ENCODE results near the gene TSSK2.

The TSSK2 gene

DNA sequence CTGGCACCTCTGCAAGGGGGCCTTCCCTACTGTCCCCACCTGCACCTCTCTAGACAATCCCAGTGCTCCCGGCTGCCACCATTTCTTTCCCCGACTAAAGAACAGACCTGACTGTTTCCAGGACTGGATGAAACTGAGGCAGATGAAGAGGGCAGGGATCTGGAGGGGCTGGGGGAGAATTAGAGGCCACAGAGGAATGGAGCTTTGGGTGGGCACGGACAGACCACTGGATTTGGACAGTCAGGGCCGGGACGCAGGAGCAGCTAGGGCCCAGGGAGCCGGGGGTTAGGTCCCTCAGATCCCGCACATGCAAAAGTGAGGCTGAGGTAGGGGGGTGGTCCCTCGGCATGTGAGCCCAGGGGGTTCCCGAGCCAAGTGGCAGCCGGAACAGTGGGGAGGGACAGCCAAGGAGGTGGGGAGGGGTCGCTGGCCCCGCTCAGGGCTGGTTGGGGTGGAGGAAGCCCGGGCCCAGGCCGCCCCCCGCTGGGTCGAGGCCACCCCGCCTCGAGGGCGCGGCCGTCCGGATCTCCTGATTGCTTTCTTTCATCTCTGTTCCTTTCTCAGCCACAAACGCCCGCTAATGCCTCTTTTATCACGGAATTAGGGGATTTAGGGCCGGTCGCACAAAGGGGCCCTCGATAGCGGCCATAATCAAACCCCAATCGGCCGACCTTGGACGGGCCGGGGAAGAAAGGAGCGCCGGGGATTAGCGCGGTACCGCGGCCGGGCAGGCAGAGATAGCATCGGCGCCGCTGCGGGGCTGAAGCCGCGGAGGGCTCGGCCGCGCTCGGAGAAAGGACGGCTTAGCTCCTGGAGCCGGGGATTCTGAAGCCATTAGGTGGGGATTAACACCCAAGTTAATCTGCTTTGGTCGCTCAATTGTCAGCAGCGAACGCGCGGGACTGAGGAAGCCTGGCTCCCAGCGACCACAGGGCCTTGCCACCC is 38.2 kb downstream of the TSSK2 start:
- no peak for DNase-seq (ENCODE audit: low read depth)

DNA sequence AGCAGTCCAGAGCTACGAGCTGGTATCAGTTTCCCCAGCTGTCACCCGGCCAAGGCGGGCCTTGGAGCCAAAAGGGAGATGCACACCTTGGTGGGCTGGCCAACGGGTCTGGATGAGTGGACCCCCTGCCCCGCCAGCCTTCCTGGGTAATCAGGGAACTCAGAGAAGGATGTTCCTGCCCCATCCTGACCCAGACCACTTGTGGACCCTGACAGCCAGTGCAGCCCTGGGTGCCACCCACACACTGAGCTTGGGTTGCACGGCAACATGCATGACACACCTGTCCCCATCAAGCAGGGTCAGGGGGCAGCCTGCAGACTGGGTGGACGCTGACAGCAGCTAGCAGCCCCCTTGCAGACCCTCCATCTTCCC is 38.8 kb downstream of the TSSK2 start:
- no peak for DNase-seq (ENCODE audit: low read depth)

DNA sequence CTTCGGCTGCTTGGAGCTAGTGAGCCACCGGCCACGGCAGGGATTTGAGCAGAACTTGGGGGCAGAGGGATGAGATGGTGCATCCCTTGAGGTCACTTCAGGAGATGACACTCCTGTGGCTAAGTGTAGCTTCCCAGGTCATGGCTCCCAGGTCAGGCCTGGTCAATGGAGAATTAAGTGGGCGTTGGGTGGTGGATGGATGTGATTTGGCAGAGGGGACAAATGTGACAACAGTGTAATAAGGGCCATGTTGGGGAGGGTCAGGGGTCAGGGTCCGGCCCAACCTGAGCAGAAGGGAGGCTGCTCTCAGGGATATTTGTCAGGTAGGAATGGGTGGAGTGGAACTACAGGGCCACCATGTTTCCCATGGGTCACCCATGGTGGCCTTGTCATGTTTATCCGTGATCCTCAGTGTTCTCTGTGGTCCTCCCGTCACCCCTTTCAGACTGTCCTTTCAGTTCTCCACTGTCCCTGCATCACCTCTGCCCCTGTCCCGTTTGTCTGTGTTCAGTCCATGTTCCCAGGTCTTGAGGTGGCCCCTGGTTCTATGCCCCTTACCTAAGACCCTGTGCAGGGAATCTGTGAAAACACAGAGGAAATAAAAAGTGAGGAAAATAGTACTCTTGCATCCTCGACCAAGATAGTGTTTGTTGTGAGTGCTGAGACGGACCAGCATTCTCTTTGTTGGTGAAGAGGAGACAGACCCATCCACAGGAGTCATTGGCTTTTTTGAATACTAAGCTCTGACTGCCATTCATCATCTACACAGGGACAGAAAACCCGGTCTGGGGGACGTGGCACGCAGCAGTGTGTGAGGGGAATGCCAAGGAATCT is 41.3 kb downstream of the TSSK2 start:
- DNase-seq (ENCODE audit: low read depth): no peak

DNA sequence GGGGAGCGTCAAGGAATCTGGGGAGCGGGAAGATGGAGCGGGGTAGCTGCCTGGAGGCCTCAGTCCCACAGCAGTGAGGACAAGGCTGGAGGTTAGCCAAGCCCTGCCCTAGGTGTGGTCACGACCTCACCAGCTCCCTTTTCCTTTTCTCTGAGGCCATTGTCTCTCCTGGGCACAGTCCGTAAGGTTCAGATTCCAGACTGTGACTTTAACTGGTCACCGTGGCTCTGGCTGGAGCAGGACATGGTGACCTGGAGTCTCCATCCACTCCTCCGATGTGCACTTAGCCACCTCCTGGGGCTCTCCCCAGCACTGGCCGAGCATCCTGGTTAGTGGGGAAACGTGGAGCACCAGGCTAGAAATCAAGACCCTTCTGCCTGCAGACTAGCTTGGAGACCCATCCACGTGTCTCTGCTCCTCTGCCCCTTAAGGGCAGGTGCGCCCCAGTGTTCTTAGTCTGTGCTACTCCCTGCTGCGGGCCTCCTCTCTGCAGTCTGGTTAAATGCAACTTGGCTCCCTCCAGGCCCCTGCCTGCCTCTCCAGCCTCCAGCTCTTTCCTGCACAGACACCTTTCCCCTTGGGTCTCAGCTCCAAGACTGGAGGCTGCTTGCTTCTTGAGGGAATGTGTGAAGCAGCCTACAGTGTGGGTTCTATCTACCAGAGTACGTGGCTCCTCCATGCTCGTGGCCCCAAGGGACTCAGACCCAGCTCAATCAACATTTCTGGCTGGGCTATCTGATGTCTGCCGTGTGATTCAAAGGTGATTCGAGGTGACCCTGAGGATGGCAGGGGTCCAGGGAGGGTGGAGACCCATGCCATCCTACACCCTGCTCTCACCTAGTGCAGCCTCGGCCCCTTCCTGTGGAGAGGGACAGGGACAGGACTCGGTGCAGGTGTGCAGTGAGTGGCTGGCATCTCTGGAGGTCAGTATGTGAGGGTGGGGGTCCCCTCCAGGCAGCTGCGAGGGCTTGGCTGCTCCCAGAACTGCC is 42.2 kb downstream of the TSSK2 start:
- no peak for DNase-seq (ENCODE audit: low read depth)

DNA sequence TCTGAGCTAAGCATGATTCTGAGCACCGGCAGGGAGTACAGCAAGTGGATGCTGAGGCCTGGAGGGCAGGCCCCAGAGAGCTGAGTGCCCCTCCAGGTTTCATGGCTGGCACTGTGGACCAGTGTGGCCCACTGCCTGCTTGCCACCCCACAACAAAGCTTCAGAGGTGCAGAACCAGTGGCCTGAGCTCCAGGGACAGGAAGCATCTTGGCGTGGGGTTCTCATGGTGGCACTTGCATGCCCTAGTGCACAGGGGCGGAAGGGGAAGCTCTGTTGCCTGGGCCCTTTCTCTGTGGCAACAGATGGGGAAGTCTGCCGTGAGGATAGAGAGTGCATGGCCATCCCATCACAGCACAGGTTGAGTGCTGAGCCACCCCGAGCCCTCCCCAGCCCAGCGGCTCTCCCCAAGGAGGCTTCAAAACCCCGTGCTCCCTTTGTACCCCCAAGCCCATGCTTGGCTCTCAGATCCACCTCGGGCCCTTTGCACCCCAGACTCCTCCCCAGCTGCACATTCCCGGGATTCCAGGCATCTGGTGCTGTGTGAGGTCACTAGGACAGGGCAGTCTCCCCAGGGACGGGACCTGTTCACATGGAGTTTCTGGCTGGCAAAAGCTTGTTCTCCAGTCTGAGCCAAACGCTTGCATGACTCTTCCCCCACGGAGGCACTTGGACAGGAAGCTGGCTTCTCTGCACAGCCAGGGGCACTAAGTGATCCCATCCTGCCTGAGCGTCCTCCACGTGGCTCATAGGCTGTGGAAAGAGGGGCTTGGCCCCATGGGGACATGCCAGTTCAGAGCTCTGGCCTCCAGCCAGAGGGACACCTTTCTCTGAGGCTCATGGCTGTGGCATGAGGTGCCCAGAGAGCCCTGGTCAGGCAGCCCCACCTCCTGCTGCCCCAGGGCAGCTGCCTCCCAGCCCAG is 43.3 kb downstream of the TSSK2 start:
- DNase-seq (ENCODE audit: low read depth): no peak

DNA sequence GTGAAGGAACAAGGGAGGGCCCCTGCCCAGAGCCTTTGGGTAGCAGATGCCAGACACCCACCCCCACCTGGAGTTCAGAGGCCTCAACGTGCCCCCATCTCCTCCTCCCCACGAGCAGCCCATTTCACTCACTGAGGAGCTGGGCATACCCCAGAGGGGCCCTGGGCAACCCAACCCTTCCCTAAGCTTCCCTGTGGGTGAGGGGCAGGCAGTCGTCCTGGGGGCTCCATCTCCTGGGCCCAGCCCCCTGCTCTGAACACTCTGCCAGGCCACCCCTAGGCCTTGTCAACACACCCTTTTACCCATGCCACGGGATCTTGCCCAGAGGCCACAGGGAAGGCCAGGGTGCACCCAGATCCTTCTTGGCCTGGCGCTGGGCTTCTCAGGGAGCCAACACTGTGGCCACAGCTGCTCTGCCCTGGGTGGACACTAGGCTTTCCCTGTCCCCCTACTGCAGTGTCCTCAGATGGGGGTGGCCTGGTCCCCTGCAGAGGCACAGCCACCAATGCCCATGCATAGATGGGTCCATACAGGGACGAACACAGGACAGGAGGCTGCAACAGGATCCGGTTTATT is 44.0 kb downstream of the TSSK2 start:
- DNase-seq (ENCODE audit: low read depth): no peak

DNA sequence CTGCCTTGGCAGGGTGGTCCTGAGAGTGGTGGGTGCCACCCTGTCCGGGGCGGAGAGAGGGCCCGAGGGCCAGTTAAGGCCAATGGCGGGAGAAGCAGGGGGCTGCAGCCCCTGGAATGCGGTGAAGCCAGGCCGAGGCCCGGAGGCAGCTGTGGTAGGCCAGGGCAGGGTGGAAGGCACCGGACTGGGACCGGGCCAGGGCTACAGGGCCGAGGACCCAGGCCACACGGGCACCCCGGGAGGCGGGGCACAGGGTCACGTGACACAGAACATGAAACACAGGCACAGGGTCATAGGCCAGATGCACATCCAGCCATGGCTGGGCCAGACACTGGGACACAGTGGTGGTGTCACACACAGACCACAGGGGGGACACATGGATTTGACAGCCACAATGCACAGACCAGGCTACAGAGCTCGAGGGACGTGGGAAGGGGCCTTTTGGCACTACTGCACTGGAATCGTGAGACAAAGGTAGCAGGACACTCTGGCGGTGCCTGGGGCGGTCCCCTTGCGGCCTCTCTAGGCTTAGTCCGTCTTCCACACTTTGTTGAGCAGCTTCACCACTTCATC is 44.6 kb downstream of the TSSK2 start:
- no peak for DNase-seq (ENCODE audit: low read depth)

DNA sequence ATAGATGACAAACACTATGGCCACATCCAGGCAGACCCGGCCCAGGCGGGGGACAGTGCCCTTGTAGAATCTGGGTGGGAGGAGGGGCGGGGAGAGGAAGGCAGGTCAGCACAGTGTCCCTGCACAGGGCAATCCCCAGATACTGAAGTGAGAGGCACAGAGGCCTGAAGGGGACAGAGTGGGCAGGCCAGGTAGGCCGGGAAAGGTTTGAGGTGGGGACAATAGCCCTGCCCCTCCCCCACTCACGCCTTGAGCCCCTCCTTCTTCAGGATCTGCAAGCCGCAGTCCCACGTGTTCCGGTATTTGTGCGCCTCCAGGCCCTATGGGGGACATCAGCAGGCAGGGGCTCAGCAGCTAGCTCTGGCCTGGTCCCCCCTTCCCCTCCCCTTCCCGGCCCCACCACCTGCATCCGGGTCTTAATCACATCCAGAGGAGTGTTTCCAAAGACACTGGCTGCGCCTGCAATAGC is 45.1 kb downstream of the TSSK2 start:
- no peak for DNase-seq (ENCODE audit: low read depth)

DNA sequence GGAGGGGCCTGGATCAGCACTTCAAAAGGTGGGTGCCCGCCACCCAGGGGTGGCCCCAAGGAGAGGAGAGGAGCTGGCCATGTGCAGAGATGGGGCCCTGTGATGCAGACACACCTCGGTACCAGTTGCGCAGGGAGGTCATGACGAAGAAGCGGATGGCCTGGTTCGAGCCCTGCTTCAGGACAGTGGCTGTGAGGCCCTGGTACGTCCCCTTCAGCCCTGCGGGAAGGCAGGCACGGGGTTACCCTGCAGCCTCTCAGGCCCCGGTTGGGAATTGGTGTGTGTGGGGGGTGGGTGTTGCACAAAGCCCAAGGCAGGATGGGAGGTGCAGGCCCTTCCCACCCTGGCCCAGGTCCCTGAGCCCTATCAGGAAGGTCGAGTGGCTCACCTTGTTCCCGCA is 45.6 kb downstream of the TSSK2 start:
- no peak for DNase-seq (ENCODE audit: low read depth)

DNA sequence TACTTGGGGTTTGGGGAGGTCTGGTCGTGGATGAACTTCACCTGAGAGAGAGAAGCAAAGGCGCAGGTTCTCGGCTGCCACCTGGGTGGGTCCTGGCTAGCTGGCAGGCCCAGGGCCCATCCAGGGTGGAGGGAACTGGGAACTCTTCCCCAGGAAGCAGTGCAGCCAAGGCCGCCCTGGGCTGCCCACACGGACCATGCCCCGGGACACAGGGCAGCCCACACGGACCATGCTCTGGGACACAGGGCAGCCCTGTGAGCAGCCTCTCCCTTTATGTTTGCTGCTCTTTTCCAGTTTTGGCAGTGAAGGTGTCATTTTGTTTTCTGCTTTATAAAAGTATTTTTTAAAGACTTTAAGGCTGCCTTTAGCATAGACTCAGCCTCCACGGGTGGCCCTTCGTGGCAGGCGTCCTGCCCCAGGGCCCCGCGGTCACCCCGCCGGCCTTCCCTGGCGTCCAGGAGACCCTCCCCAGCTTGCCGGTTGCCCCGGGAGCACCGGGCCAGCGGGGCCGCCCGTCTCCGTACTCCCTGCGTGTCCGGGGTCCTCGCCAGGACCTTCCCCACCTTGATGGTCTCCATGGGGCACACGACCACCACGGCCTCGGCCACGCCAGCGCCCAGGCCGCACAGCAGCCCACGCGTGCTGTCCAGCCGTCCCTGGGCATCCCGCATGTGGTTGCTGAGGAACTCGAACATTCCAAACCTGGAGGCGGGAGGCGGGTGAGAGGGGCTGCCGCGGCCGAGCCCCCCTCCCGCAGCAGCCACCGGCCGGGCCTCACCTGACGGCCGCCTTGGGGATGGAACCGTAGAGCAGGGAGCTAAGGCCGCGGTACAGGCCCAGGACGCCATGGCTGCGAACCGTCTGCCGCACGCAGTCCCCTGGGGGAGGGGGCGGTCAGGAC is 46.3 kb downstream of the TSSK2 start:
- DNase-seq (ENCODE audit: low read depth): no peak

DNA sequence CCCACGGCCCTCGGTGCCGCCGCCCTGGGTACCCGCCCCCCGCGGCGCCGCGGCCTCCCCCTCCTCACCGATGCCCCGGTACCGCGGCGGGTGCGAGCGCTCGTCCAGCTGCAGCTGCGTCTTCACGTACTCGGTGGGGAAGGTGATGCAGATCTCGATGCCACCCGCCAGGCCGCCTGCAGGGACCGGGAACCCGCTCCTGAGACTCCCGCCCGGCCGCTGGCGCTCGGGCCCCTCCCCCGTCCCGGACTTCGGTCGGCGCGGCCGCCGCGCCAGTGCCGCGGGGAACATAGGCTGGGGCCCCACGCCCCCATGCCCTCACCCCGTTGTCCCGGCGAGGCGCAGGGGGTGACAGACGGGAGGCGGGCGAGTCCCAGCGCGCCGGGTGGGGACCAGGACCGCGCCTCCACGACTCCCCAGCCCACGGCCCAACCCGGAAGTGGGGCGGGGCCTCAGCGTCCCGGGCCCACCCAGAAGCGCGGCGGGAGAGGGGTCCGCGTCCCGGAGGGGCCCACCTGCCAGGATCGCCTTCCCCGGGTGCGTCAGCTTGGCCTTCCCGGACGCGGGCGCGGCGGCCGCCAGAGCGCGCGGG is 47.1 kb downstream of the TSSK2 start:
- no peak for DNase-seq (ENCODE audit: low read depth)

DNA sequence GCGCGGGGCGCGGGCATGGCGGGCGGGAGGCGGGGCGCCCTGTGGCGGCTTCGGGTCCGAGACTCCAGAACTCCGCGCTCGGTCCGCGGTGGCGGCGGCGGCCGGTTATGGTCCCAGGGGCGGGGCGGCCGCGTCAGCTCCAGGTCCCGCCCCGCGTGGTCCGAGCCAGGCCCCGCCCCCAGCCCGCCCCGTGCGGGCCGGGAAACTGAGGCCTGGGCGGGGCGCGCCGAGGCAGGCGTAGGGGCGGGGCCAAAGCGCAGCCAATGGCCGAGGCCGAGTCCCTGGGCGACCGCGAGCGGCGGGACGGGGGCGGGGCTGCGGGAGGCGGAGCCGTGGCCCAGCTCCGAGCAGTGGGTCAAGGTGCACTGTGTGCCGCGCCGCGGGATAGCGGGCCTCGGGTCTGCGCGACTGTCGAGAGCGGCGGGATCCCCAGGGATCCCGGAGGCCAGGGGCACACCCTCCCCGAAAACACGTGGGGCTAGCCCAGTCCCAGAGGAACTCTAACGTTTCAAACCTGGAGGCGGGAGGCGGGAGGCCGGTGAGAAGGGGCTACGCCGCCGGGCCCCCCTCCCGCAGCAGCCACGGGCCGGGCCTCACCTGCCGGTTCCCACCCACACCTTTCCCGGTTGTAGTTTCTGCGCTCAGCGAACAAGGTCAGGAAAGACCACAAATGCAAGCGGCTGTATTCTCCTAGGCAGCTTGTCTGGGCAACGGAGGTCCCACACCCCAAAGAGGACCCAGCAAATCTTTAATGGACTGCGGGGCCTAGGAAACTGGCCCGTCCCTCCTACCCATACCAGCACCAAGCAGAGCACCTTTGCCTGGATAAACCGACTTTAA is 47.8 kb downstream of the TSSK2 start, which contains the start of gene SLC25A1:
SLC25A1 (minus strand) TSS at position 80 of the 840 bp plus-strand sequence; CDS start at position 17, 63 bp downstream.
- peak; percentile 49 for DNase-seq (ENCODE audit: low read depth)

DNA sequence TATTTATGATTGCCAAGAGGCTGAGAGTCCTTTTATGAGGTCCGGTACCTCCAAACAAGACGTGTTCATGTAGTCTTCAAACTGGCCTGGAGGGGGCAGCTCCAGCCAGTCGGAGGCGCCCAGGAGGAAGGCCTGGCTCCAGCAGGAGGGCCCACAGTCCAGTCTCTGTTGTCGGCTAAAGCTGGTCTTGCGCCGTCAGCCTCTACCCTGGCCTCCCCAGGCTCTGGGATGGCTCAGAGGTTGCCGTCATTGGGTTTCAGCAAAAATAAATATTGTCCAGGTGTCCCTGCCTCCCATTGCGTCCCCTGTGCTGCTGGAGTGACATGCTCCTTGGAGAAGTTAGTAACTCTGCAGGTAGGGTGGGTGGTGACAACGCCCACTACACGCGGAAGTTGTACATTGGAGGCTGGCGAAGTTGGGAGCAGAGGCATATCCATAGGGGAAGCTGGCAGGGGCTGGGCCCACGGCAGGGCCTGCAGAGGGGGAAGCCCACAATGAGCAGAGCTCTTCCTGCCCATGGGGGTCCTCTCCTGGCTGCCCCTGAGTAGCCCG is 48.5 kb downstream of the TSSK2 start:
- DNase-seq (ENCODE audit: low read depth): no peak

DNA sequence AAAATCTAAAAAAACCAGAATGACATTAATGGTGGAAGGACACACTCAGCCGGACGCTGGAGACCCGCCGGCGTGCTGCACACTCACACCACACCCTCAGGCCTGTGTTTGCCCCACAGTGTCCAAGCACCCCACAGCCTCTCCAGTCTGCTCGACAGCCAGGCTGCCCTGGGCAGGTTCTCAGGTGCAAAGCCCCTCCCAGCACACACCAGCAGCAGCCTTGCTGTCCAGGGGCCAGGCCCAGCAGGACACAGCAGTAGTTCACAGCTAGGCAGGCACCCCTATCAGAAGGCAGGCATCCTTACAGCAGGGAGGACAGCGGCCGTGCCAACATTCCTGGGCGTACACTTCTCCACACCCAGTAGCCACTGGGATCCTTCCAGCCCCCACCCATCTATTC is 49.1 kb downstream of the TSSK2 start:
- no peak for DNase-seq (ENCODE audit: low read depth)

DNA sequence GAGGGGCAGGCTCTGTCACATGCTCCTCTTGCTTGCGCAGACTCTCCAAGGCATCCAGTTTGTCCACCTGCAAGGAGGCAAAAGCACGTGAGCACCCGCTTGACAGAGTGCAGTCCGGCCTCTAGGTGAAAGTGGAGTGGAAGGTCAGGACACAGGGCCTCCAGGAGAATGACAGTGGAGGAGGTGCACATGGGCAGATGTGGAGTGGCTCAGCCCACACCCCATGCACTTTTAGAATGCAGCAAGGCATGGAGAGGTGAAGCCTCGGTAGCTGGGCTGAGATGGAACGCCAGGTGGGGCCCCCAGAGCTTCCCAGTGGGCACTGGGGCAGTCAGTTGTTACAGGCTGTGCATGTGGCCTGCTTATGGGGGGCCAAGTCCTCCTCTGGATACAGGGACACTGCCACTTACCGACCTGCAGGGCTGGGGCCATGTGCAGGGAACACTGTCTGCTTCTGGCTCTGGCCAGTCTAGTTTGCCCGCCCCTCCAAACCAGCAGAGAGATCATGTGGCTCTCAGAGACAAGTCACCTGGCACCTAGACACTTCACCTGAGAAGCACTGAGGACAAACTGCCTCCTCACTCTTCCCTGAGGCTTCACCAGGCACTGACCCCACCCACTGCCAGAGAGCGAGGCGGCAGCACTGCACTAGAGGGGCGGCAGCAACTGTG is 49.8 kb downstream of the TSSK2 start:
- no peak for DNase-seq (ENCODE audit: low read depth)

DNA sequence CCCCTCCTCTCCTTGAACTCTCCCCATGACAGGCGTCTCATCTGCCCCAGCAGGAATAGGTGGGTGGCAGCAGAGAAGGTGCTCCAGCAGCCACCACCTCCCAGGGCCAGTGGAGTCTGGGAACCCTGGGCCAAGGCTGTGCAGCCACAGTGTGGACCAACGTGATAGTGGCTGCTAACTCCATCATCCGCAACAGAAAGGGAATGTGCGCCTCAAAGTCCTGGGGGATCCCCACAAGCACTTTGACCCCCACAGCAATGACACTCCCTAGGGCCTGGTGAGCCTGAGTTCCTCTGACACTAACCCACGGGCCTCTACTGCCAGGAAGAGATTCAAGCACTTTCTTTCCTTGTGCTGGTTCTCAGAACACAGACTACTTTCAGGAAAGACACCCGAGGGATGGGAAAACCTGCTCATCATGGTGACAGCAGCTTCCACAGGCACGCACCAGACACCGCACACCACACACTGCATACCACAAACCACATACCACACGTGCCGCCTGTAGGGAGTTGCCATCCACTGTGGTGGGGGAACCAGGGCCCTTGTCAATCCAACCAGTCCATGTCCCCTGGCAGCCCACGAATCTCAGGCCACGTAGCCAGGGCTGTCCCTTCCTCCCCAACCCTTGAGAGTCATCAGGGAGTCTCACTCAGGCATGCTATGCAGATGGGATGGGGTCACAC is 50.8 kb downstream of the TSSK2 start:
- no peak for DNase-seq (ENCODE audit: low read depth)

Data from stimulated activated CD8-positive, alpha-beta memory T cell treated with anti-CD3 and anti-CD28 coated beads, Interleukin-15, amount 100 ng/mL, for 1 hour (primary cell).